Measurements from ENCODE around the gene BMPR2. TPM values are rescaled to one million over a fixed set of nuclear protein-coding genes. Genes with fewer than 3 reads are reported as not detected.
"Not testable (repeated sequence)": the region's sequence is repeated elsewhere in the genome, so short reads cannot be mapped to it uniquely, and the experiment has no call there.

BMPR2 gene
- total RNA-seq, 1 donor from 2014 or later = 45.9 TPM

GRCh38 chr2:202555356-202555755 is 179.2 kb downstream of the BMPR2 start:
- intact Hi-C loops (cut with DNase I) = no loop called here
- no peak for DNase-seq
- ATAC-seq (ENCODE audit: poor library complexity) = no peak

- ATAC-seq (ENCODE audit: poor library complexity) = no peak
- intact Hi-C loops (cut with DNase I) = no loop called here
- DNase-seq = no peak
Observed at GRCh38 chr2:202560200-202560599, 184.1 kb downstream of the BMPR2 start.

DNA sequence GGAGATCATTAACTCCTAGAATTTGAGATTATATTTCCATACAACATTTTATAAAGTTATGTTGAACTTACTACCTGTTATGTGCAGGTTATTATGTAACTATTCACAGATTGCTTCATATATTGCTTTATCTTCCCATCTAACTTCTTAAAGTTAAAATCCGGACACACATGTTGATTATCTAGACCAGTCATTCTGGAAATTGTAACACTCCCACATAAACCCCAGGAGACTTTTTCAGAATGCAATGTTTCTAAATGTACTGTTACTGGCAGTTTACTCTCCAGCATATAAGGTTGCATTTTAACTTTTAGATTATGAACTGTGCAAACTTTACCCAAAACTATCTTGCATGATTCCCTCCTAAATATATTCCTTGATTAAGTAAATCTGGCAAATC is 188.1 kb downstream of the BMPR2 start:
- DNase-seq (no peak), ATAC-seq (ENCODE audit: poor library complexity) (no peak)
- intact Hi-C loops (cut with DNase I) = no loop called here

- ATAC-seq (ENCODE audit: poor library complexity) = no peak
- DNase-seq = no peak
- intact Hi-C loops (cut with DNase I) = no loop called here
Observed at GRCh38 chr2:202566286-202566685, 190.2 kb downstream of the BMPR2 start.

DNA sequence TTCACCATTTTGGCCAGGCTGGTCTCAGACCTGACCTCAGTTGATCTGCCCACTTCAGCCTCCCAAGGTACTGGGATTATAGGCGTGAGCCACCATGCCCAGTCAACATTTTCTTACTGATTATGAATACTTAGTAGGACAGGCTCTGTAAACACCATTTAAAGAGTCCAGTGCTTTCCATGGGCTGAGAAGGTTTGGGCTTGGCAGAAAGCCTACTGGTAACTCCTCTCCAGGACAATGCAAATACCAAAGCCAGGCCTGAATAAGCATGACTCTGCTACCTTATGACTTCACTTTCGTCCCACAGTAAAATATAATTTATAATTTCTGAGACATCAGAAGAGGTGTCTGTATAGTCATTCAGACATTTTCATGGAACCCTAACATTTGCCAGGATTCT is 198.4 kb downstream of the BMPR2 start:
- DNase-seq (no peak), ATAC-seq (ENCODE audit: poor library complexity) (no peak)
- intact Hi-C loops (cut with DNase I) = no loop called here

- intact Hi-C loops (cut with DNase I); ATAC-seq (ENCODE audit: poor library complexity); DNase-seq: not testable (repeated sequence)
Observed at GRCh38 chr2:202575194-202575593, 199.1 kb downstream of the BMPR2 start.

DNA sequence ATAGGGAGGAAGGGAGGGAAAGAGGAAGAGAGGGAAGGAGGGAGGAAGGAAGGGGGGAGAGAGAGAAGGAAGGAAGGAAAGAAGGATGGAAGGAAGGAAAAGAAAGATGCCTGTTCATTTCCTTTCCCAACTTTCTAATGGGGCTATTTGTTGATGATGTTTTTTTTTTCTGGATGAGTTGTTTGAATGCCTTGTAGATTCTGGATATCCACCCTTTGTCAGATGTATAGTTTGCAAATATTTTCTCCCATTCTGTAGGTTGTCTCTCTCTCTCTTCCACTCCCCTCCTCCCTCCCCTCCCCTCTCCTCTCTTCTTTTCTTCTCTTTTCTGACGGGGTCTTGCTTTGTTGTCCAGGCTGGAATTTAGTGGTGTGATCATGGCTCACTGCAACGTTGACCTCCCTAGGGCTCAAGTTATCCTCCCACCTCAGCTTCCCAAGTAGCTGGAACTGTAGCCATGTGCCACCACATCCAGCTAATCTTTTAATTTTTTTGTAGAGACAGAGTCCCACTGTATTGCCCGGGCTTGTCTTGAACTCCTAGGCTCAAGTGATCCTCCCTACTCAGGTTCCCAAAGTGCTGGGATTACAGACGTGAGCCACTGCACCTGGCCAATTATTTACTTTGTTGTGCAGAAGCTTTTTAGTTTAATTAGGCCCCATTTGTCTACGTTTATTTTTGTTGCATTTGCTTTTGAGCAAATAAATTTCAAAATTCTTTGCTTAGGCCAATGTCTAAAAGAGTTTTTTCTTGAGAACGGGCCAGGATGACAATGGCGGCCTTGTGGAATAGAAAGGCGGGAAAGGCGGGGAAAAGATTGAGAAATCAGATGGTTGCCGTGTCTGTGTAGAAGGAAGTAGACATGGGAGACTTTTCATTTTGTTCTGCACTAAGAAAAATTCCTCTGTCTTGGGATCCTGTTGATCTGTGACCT is 201.4 kb downstream of the BMPR2 start:
- no peak for DNase-seq
- intact Hi-C loops (cut with DNase I) = no loop called here
- no peak for ATAC-seq (ENCODE audit: poor library complexity)

DNA sequence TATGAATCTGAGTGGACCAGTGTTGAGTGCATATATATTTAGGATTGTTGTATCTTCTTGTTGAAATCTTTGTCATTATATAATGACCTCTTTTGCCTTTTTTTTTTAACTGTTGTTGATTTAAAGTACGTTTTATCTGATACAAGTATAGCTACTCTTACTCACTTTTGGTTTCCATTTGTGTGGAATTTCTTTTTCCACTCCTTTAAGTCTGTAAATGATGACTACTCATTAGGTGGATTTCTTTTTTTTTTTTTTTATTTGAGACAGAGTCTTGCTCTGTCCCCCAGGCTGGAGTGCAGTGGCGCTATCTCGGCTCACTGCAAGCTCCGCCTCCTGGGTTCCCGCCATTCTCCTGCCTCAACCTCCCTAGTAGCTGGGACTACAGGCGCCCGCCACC is 206.7 kb downstream of the BMPR2 start:
- ATAC-seq (ENCODE audit: poor library complexity); intact Hi-C loops (cut with DNase I); DNase-seq: not testable (repeated sequence)

GRCh38 chr2:202583709-202584219 is 207.6 kb downstream of the BMPR2 start:
- intact Hi-C loops (cut with DNase I) = no loop called here
- no peak for DNase-seq

GRCh38 chr2:202588647-202589581 is 212.8 kb downstream of the BMPR2 start:
- ATAC-seq (ENCODE audit: poor library complexity) (peak; percentile 87), DNase-seq (peak; percentile 71)
- intact Hi-C loops (cut with DNase I) = loop anchor here (2.0 kb wide), 1 partner anchor 282 kb away; the partner anchor contains the start of gene ICA1L

More at GRCh38 chr2:202583709-202584219, 207.6 kb downstream of the BMPR2 start:
- no peak for ATAC-seq (ENCODE audit: poor library complexity)

DNA sequence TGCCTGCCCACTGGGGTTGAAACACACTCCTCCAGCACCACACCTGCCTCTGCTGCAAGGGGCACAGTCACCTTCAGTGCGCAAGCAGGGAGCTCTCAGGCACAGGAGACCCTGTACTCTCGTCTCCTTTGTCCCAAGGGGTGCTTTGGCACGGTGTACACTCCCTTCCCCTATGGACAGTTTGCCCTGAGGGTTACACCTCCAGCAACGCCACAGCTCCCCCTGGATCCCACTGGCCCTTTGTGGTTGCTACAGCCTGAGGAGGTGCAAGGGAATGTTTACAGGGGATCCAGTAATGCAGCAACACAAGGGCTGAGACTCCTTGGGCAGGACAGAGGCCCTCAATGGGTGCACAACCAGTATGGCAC is 213.4 kb downstream of the BMPR2 start:
- DNase-seq = no peak
- peak; percentile 12 for ATAC-seq (ENCODE audit: poor library complexity)

GRCh38 chr2:202592566-202592965 is 216.4 kb downstream of the BMPR2 start:
- intact Hi-C loops (cut with DNase I) = no loop called here
- no peak for ATAC-seq (ENCODE audit: poor library complexity)
- no peak for DNase-seq

More for the DNA sequence above, 213.4 kb downstream of the BMPR2 start:
- intact Hi-C loops (cut with DNase I) = loop anchor here (2.0 kb wide), 1 partner anchor 281 kb away; the partner anchor contains the start of gene ICA1L

GRCh38 chr2:202599105-202599504 is 223.0 kb downstream of the BMPR2 start:
- ATAC-seq (ENCODE audit: poor library complexity) = no peak
- intact Hi-C loops (cut with DNase I) = no loop called here
- no peak for DNase-seq

GRCh38 chr2:202599911-202600310 is 223.8 kb downstream of the BMPR2 start:
- no peak for DNase-seq
- intact Hi-C loops (cut with DNase I) = no loop called here

DNA sequence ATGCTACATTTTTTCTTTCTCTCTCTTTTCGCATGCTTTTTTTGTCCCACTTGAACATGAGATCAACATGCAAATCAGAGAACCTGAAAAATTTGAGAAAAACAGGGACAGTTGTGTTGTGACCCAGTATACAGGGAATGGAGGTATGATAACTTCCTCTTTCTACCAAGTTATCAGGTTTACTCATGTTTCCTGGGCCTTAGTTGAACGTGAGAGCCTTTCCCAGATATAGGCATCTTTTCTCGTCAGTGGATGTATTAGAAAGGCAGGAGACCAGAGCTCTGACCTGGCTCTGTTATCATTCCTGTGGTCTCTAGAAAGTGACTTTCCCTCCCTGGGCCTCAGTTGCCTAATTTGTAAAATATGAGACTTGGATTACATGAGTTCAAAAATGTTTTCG is 228.6 kb downstream of the BMPR2 start:
- ATAC-seq (ENCODE audit: poor library complexity) = no peak
- no peak for DNase-seq
- intact Hi-C loops (cut with DNase I) = no loop called here

More at GRCh38 chr2:202599911-202600310, 223.8 kb downstream of the BMPR2 start:
- ATAC-seq (ENCODE audit: poor library complexity) = no peak

- intact Hi-C loops (cut with DNase I) = no loop called here
- DNase-seq (no peak), ATAC-seq (ENCODE audit: poor library complexity) (no peak)
Observed at GRCh38 chr2:202605174-202605573, 229.0 kb downstream of the BMPR2 start.

DNA sequence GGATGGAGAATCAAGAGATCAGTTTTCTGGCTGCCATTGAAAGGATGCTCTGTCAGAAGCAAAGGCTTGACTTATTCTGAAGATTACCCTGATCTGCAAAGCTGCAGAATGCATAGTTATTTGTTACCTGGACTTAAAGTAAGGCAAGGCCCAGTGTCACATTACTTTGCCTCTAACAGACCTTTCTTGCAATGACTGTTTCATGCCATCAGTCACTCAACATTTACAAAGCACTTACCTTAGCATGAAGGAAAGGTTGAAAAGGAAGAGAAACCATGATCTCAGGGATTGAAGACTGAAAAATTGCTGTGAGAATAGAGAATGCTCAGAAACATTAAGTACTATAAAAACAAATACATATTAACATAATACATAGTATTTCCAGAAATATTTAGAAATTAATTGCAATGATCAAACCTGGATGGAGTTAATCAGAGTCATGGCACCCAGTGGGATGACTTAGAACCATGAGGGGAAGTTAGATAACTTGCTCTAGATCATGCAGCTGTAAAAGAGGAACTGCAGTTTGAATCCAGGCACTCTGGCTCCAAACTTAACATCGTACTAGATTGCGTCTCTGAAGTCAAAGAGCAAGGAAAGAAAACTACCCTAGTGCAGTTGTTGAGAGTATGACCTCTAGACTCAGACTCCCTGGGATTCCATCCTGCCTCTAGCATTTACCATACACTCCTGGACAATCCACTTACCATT is 232.2 kb downstream of the BMPR2 start:
- peak; percentile 58 for ATAC-seq (ENCODE audit: poor library complexity)
- no peak for DNase-seq
- intact Hi-C loops (cut with DNase I) = no loop called here

- ATAC-seq (ENCODE audit: poor library complexity) (peak; percentile 65), DNase-seq (no peak)
- intact Hi-C loops (cut with DNase I) = no loop called here
Observed at GRCh38 chr2:202609381-202610145, 233.4 kb downstream of the BMPR2 start.

All from Right ventricle myocardium superior (tissue), 1 donor.